ENCODE data around the gene MBTD1.

- TF ChIP-seq CTCF (IDR thresholded peaks at IDR 0.05) (no peak), POLR2A (IDR thresholded peaks at IDR 0.05) (no peak)
Observed at GRCh38 chr17:51149163-51149562, 110.7 kb downstream of the MBTD1 start.

All from heart left ventricle (tissue), 13 donors.